HL-60 (cell line): ENCODE measurements around the gene FOXF2.
"Not testable (repeated sequence)": the region's sequence is repeated elsewhere in the genome, so short reads cannot be mapped to it uniquely, and the experiment has no call there.

Experiments used
- DNase-seq, 2 experiments: peaks; one replicate each; pipeline ENCODE4 v3.0.0-alpha.2; 2010 to 2020; ENCODE audit warnings: low read depth in 1 of 2, low spot score in 1 of 2
- H3K27ac ChIP-seq: fragments of 250-450 bp; sonication (Bioruptor Pico); replicated peaks from 2 replicates; pipeline ENCODE4 v1.5.1; 2020; ENCODE audit warnings: mild to moderate bottlenecking, moderate library complexity
- H3K27me3 ChIP-seq: fragments of 250-450 bp; sonication (Bioruptor Pico); 2 replicates; pipeline ENCODE4 v1.5.1; 2021; ENCODE audit warnings: mild to moderate bottlenecking, moderate library complexity; ENCODE audit not compliant: insufficient read depth, poor library complexity, severe bottlenecking
- H3K4me3 ChIP-seq: replicated peaks from 2 replicates; pipeline ENCODE4 v1.5.1; 2011; ENCODE audit warnings: mild to moderate bottlenecking, control low read depth, low read length; ENCODE audit not compliant: insufficient read depth
- GABPA ChIP-seq: IDR thresholded peaks from 2 replicates; pipeline ENCODE4 v1.6.1; 2012; ENCODE audit warnings: low read depth
- POLR2AphosphoS5 ChIP-seq: IDR thresholded peaks from 2 replicates; pipeline ENCODE4 v1.6.1; 2012; ENCODE audit warnings: low read depth
- SPI1 ChIP-seq: IDR thresholded peaks from 2 replicates; pipeline ENCODE4 v1.6.1; 2012; ENCODE audit warnings: low read depth, mild to moderate bottlenecking, borderline replicate concordance
- TF ChIP-seq, protein P1 (sequence below): IDR thresholded peaks from one replicate; pipeline ENCODE4 v1.5.1; 2011; ENCODE audit warnings: low read length, control low read depth, inconsistent platforms; ENCODE audit not compliant: insufficient read depth
- TF ChIP-seq, protein P2 (sequence below): IDR thresholded peaks from 2 replicates; pipeline ENCODE4 v1.6.1; 2012; ENCODE audit warnings: low read depth; ENCODE audit not compliant: insufficient replicate concordance

FOXF2 gene

DNA sequence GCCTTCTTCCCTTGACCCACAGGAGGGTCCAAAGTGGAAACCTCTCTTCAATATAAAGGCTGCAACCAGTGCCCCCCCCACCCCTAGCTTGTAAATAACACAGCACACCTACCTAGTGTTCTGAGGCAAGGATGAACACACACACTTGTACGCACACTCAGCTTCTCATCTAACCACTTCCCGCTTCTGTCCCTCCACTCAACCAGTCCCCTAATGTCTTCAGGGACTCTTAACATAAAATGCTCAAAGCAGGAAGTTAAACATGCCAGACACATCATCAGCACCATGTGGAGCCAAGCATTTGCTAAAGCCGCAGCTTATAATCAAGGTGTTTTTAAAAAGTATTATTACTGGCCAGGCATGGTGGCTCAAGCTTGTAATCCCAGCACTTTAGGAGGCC lies 42.2 kb upstream of the FOXF2 start:
- TF ChIP-seq, protein P1, sequence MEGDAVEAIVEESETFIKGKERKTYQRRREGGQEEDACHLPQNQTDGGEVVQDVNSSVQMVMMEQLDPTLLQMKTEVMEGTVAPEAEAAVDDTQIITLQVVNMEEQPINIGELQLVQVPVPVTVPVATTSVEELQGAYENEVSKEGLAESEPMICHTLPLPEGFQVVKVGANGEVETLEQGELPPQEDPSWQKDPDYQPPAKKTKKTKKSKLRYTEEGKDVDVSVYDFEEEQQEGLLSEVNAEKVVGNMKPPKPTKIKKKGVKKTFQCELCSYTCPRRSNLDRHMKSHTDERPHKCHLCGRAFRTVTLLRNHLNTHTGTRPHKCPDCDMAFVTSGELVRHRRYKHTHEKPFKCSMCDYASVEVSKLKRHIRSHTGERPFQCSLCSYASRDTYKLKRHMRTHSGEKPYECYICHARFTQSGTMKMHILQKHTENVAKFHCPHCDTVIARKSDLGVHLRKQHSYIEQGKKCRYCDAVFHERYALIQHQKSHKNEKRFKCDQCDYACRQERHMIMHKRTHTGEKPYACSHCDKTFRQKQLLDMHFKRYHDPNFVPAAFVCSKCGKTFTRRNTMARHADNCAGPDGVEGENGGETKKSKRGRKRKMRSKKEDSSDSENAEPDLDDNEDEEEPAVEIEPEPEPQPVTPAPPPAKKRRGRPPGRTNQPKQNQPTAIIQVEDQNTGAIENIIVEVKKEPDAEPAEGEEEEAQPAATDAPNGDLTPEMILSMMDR, result no peak
- TF ChIP-seq POLR2AphosphoS5, result no peak
- no peak overlapping the region for H3K4me3 ChIP-seq
- no peaks in the 10 kb centered on the region for H3K27me3 ChIP-seq
- no peak for DNase-seq
- no peak overlapping the region for H3K27ac ChIP-seq

DNA sequence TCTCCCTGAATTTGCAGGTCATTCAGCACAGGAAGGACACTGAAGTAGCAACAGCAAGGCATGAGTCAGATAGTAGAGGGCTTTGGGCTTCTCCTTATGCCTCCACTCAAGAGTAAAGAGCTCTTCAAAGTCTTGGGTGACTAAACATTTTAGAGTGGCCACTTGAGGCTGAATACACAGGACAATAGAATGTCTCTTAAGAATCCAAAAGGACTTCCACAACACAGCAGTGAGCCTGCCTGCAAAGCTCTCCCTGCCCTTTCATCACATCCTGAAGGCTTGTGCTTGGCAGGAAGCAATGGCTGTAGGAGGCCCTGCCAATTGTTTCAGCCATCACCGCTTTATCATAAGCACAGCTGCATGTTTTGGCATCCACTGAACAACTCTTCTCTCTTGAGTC lies 40.7 kb upstream of the FOXF2 start:
- H3K27ac ChIP-seq, result no peak overlapping the region
- DNase-seq, result no peak
- no peak overlapping the region for H3K4me3 ChIP-seq
- TF ChIP-seq, protein P1, result no peak
- TF ChIP-seq SPI1 (no peak), GABPA (no peak), POLR2AphosphoS5 (no peak)
- TF ChIP-seq, protein P2, sequence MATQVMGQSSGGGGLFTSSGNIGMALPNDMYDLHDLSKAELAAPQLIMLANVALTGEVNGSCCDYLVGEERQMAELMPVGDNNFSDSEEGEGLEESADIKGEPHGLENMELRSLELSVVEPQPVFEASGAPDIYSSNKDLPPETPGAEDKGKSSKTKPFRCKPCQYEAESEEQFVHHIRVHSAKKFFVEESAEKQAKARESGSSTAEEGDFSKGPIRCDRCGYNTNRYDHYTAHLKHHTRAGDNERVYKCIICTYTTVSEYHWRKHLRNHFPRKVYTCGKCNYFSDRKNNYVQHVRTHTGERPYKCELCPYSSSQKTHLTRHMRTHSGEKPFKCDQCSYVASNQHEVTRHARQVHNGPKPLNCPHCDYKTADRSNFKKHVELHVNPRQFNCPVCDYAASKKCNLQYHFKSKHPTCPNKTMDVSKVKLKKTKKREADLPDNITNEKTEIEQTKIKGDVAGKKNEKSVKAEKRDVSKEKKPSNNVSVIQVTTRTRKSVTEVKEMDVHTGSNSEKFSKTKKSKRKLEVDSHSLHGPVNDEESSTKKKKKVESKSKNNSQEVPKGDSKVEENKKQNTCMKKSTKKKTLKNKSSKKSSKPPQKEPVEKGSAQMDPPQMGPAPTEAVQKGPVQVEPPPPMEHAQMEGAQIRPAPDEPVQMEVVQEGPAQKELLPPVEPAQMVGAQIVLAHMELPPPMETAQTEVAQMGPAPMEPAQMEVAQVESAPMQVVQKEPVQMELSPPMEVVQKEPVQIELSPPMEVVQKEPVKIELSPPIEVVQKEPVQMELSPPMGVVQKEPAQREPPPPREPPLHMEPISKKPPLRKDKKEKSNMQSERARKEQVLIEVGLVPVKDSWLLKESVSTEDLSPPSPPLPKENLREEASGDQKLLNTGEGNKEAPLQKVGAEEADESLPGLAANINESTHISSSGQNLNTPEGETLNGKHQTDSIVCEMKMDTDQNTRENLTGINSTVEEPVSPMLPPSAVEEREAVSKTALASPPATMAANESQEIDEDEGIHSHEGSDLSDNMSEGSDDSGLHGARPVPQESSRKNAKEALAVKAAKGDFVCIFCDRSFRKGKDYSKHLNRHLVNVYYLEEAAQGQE, result no peak
- H3K27me3 ChIP-seq, result no peaks in the 10 kb centered on the region

DNA sequence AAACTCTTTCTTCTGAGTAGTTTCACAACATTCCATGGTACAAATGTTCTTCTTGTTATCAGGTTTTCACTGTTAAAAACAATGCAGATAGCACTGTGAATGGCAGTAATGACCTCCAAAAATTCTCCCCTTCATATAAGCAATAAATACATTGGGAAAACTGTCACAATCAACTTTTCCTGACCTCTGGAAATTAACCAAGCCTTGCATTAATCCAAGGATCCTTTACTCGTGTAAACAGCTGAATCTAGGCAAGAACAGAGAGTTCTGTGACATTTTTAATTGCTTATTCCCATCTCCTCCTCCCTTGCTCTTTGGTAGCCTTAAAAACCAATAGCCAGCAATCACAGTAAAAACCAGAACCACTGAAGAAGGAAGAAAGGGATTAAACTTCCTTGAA lies 39.7 kb upstream of the FOXF2 start:
- no peak for DNase-seq
- no peak overlapping the region for H3K27ac ChIP-seq
- no peak overlapping the region for H3K4me3 ChIP-seq
- TF ChIP-seq, protein P1, result no peak
- no peak for TF ChIP-seq GABPA
- no peak for TF ChIP-seq SPI1
- TF ChIP-seq POLR2AphosphoS5, result no peak
- TF ChIP-seq, protein P2, result no peak
- H3K27me3 ChIP-seq, result peaks cover 3% of the 10 kb centered on the region

DNA sequence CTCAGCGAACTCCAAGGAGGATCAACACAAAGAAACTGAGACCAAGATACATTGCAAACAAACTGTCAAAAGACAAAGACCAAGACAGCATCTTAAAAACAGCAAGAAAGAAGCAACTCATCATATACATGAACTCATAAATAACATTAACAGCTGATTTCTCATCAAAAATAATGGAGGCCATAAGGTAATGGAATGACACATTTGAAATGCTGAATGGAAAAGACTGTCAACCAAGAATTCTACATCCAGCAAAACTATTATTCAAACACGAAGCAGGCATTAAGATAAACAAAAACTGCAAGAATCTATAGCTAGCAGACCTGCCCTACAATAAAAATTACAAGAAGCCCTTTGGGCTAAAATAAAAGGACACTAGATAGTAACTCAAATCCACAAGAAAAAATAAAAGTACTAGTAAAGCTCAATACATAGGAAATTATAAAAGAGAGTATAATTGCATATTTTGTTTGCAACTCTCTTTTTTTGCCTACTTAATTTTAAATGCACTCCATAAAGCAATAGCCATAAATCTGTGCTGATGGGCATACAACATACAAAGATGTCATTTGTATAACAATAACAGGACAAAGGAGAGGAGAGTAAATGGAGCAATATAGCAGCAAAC lies 37.9 kb upstream of the FOXF2 start:
- TF ChIP-seq, protein P1, result no peak
- TF ChIP-seq POLR2AphosphoS5 (no peak), GABPA (no peak), SPI1 (no peak)
- TF ChIP-seq, protein P2, result no peak
- peaks cover 3% of the 10 kb centered on the region for H3K27me3 ChIP-seq
- DNase-seq, result no peak
- no peak overlapping the region for H3K27ac ChIP-seq
- no peak overlapping the region for H3K4me3 ChIP-seq

DNA sequence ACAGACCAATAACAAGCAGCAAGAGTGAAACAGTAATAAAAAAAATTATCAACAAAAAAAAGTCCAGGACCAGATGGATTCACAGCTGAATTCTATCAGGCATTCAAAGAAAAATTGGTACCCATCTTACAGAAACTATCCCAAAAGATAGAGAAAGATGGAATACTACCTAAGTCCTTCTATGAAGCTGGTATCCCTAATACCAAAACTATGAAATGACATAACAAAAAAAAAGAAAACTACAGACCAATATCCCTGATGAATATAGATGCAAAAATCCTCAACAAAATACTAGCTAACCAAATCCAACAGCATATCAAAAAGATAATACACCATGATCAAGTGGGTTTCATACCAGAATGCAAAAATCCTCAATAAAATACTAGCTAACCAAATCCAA lies 34.3 kb upstream of the FOXF2 start:
- H3K4me3 ChIP-seq, H3K27me3 ChIP-seq, DNase-seq, H3K27ac ChIP-seq: not testable (repeated sequence)
